IMR-90 (cell line): ENCODE data around the gene PHAF1. TPM values are rescaled to one million over a fixed set of nuclear protein-coding genes. Genes with fewer than 3 reads are reported as not detected.

Experiments used
- ATAC-seq: fragments of 200-7000 bp; cut with Tn5 transposase; 2 replicates; pipeline ENCODE4 v1.9.1; 2020; ENCODE audit warnings: low read depth, mild to moderate bottlenecking, moderate library complexity
- Bru-seq: library from RNA; stranded (reverse); fragments of 400-500 nt; gene quantifications from one replicate; lab custom pipeline; 2021; lab: Mats Ljungman, UMichigan
- BruChase-seq, 2 experiments: library from RNA; stranded (reverse); fragments of 400-500 nt; gene quantifications; one replicate each; lab custom pipeline; 2021; lab: Mats Ljungman, UMichigan
- BruUV-seq: library from RNA; stranded (reverse); fragments of 400-500 nt; replicated peaks from 2 replicates; lab custom pipeline; 2021; lab: Mats Ljungman, UMichigan
- CTCF ChIA-PET: fragments of 300-600 bp; formaldehyde crosslinking; extraction: SDS; loops from one replicate; lab custom pipeline; 2021; ENCODE audit warnings: antibody characterized with exemption; lab: Yijun Ruan, JAX
- POLR2A ChIA-PET: fragments of 300-600 bp; sonication (Branson Sonifier 250); formaldehyde crosslinking; loops from one replicate; lab custom pipeline; 2022; ENCODE audit warnings: antibody characterized with exemption; ENCODE audit not compliant: unreplicated experiment; lab: Charles Lee
- DNase-seq: peaks from one replicate; pipeline ENCODE4 v3.0.0; 2013
- H2AFZ ChIP-seq: replicated peaks from 2 replicates; pipeline ENCODE3; 2013; ENCODE audit warnings: low read length, mild to moderate bottlenecking; ENCODE audit not compliant: poor library complexity
- H2AK5ac ChIP-seq: 2 replicates; pipeline ENCODE4 v1.6.1; 2013; ENCODE audit warnings: low read depth, low read length, inconsistent platforms
- H2AK9ac ChIP-seq: replicated peaks from 2 replicates; pipeline ENCODE3; 2013; ENCODE audit warnings: mild to moderate bottlenecking, low read depth, low read length, moderate library complexity; ENCODE audit not compliant: poor library complexity
- H2BK120ac ChIP-seq: 2 replicates; pipeline ENCODE4 v1.6.1; 2013; ENCODE audit warnings: low read depth, low read length, inconsistent platforms
- H2BK15ac ChIP-seq: 3 replicates; pipeline ENCODE4 v1.6.1; 2013; ENCODE audit warnings: low read depth, low read length, inconsistent platforms
- H2BK20ac ChIP-seq: 2 replicates; pipeline ENCODE4 v1.6.1; 2013; ENCODE audit warnings: low read depth, mild to moderate bottlenecking, inconsistent platforms, low read length, moderate library complexity
- H2BK5ac ChIP-seq: 2 replicates; pipeline ENCODE4 v1.6.1; 2013; ENCODE audit warnings: mild to moderate bottlenecking, low read depth, low read length, inconsistent platforms; ENCODE audit not compliant: poor library complexity, severe bottlenecking
- H3K14ac ChIP-seq: replicated peaks from 2 replicates; pipeline ENCODE4 v1.6.1; 2013; ENCODE audit warnings: low read depth, low read length, inconsistent platforms
- H3K18ac ChIP-seq: 2 replicates; pipeline ENCODE4 v1.6.1; 2013; ENCODE audit warnings: low read depth, low read length, control low read depth
- H3K23ac ChIP-seq: 2 replicates; pipeline ENCODE4 v1.6.1; 2013; ENCODE audit warnings: low read depth, low read length, inconsistent platforms
- H3K27ac ChIP-seq: 2 replicates; pipeline ENCODE4 v1.5.1; 2013; ENCODE audit warnings: mild to moderate bottlenecking, control low read depth, low read length; ENCODE audit not compliant: insufficient read depth
- H3K27me3 ChIP-seq: 2 replicates; pipeline ENCODE4 v1.6.1; 2013; ENCODE audit warnings: low read length; ENCODE audit not compliant: control insufficient read depth, insufficient read depth
- H3K36me3 ChIP-seq: 2 replicates; pipeline ENCODE4 v1.6.1; 2013; ENCODE audit warnings: low read length, mixed read lengths; ENCODE audit not compliant: control insufficient read depth, insufficient read depth
- H3K4ac ChIP-seq: 2 replicates; pipeline ENCODE4 v1.6.1; 2013; ENCODE audit warnings: low read depth, low read length, inconsistent platforms
- H3K4me1 ChIP-seq: 2 replicates; pipeline ENCODE4 v1.6.1; 2013; ENCODE audit warnings: low read length, mixed read lengths; ENCODE audit not compliant: control insufficient read depth, insufficient read depth
- H3K4me2 ChIP-seq: 2 replicates; pipeline ENCODE4 v1.6.1; 2013; ENCODE audit warnings: low read depth, mild to moderate bottlenecking, control low read depth, low read length, moderate library complexity
- H3K4me3 ChIP-seq: 2 replicates; pipeline ENCODE4 v1.5.1; 2013; ENCODE audit warnings: low read depth, mild to moderate bottlenecking, control low read depth, low read length, moderate library complexity; ENCODE audit not compliant: insufficient read depth
- H3K56ac ChIP-seq: 2 replicates; pipeline ENCODE4 v1.6.1; 2013; ENCODE audit warnings: low read length, inconsistent platforms; ENCODE audit not compliant: insufficient read depth; ENCODE audit errors: extremely low read depth
- H3K79me1 ChIP-seq, 2 experiments: 2 replicates each; pipeline ENCODE4 v1.6.1; 2013; ENCODE audit warnings: low read length in 2 of 2, inconsistent platforms in 1 of 2, low read depth in 1 of 2
- H3K9ac ChIP-seq: 2 replicates; pipeline ENCODE4 v1.6.1; 2013; ENCODE audit warnings: low read depth, low read length, control low read depth
- H3K9me1 ChIP-seq: 2 replicates; pipeline ENCODE4 v1.6.1; 2013; ENCODE audit warnings: low read length, inconsistent platforms; ENCODE audit not compliant: insufficient read depth
- H3K9me3 ChIP-seq: 2 replicates; pipeline ENCODE4 v1.6.1; 2013; ENCODE audit warnings: low read length; ENCODE audit not compliant: control insufficient read depth, insufficient read depth
- H4K20me1 ChIP-seq: 2 replicates; pipeline ENCODE4 v1.6.1; 2013; ENCODE audit warnings: low read length, inconsistent platforms; ENCODE audit not compliant: insufficient read depth
- H4K5ac ChIP-seq: 2 replicates; pipeline ENCODE4 v1.6.1; 2013; ENCODE audit warnings: mild to moderate bottlenecking, low read depth, low read length, control low read depth
- H4K8ac ChIP-seq, 2 experiments: 2 replicates each; pipeline ENCODE4 v1.6.1; 2013; ENCODE audit warnings: low read depth in 2 of 2, low read length in 2 of 2, control low read depth in 1 of 2, inconsistent platforms in 1 of 2
- H4K91ac ChIP-seq: 2 replicates; pipeline ENCODE4 v1.6.1; 2013; ENCODE audit warnings: low read depth, low read length, inconsistent platforms; ENCODE audit not compliant: insufficient read depth
- BHLHE40 ChIP-seq: fragments of 150-350 bp; IDR thresholded peaks from 2 replicates; pipeline ENCODE4 v1.6.1; 2016; ENCODE audit warnings: mild to moderate bottlenecking, low read depth, low read length
- MAZ ChIP-seq: IDR thresholded peaks from 2 replicates; pipeline ENCODE4 v1.6.1; 2012; ENCODE audit warnings: low read depth, mild to moderate bottlenecking, low read length, improper control_type of control experiment, moderate library complexity, borderline replicate concordance
- MXI1 ChIP-seq: IDR thresholded peaks from 2 replicates; pipeline ENCODE4 v1.6.1; 2012; ENCODE audit warnings: low read depth, mild to moderate bottlenecking, low read length, moderate library complexity, borderline replicate concordance
- WGBS, 2 experiments: methylation state at CpG; one replicate each; pipeline versions ENCODE4 v1.1.5 to v1.1.7; 2013; ENCODE audit warnings: missing lambda C conversion rate in 2 of 2; ENCODE audit not compliant: insufficient read length in 1 of 2; ENCODE audit errors: extremely low coverage in 2 of 2; 5-methylcytosine and 5-hydroxymethylcytosine counted together
- dilution Hi-C: fragments of 300-500 bp; cut with HindIII; formaldehyde crosslinking; loops from one replicate; pipeline ENCODE4 v1.14.3; 2018; ENCODE audit warnings: low sequenced_read_pairs; ENCODE audit not compliant: unreplicated experiment
- in situ Hi-C: fragments of 300-500 bp; cut with MboI; formaldehyde crosslinking; loops from 3 replicates; pipeline ENCODE4 v1.14.3; 2019; ENCODE audit warnings: low sequenced_read_pairs, inconsistent platforms, mixed read lengths
- intact Hi-C: fragments of 100-400 bp; cut with micrococcal nuclease; formaldehyde crosslinking; loops from 2 replicates; pipeline ENCODE4 v1.10.0; 2022
- long read RNA-seq: library from polyadenylated mRNA; unstranded; transcript quantifications from one replicate; pipeline ENCODE4 v2.0.0, GENCODE V29; 2021; ENCODE audit not compliant: unreplicated experiment
- polyA plus RNA-seq, 3 experiments: library from polyadenylated mRNA; depleted of rRNA; stranded (reverse); fragments of >200 nt; gene quantifications; 2 replicates each; pipeline ENCODE4 v1.2.3, GENCODE V29; 2012; ENCODE audit warnings: low replicate concordance in 1 of 3
- total RNA-seq: library from RNA; depleted of rRNA; stranded (reverse); fragments of >200 nt; gene quantifications from 2 replicates; pipeline ENCODE4 v1.2.3, GENCODE V29; 2012; rRNA removed
- TF ChIP-seq, protein P1 (sequence below): conservative IDR thresholded peaks from 2 replicates; pipeline ENCODE4 v1.5.1; 2012; ENCODE audit warnings: mild to moderate bottlenecking, low read depth, low read length, improper control_type of control experiment
- TF ChIP-seq, protein P2 (sequence below): fragments of 150-350 bp; IDR thresholded peaks from 2 replicates; pipeline ENCODE4 v1.6.1; 2016; ENCODE audit warnings: low read depth, mild to moderate bottlenecking, low read length, moderate library complexity, borderline replicate concordance

The PHAF1 gene
- total RNA-seq (13.1 and 14.0 TPM in 2 replicates), polyA plus RNA-seq (2012; rRNA removed) (19.8 and 22.5 TPM in 2 replicates), Bru-seq, nascent RNA (percentile 60 among the genes with signal in this experiment), BruChase-seq, experiment 1, labeled RNA remaining after a 6-hour chase (percentile 69 among the genes with signal in this experiment), BruChase-seq, experiment 2, labeled RNA remaining after a 2-hour chase (percentile 61 among the genes with signal in this experiment)
- 7.4 and 11.3 TPM in 2 replicates for polyA plus RNA-seq (2012; cell fraction: cytosol; rRNA removed)
- 26.7 and 31.4 TPM in 2 replicates for polyA plus RNA-seq (2012; cell fraction: nucleus; rRNA removed; ENCODE audit: low replicate concordance)
- long read RNA-seq, transcript C16orf70-208 (17 exons, 1,353 nt), result major isoform, 5 of 15 reads
- long read RNA-seq, partial matches to known transcripts, result 3 of 15 reads
- long read RNA-seq, other reads (novel, unspliced or antisense), result 5 of 15 reads

DNA sequence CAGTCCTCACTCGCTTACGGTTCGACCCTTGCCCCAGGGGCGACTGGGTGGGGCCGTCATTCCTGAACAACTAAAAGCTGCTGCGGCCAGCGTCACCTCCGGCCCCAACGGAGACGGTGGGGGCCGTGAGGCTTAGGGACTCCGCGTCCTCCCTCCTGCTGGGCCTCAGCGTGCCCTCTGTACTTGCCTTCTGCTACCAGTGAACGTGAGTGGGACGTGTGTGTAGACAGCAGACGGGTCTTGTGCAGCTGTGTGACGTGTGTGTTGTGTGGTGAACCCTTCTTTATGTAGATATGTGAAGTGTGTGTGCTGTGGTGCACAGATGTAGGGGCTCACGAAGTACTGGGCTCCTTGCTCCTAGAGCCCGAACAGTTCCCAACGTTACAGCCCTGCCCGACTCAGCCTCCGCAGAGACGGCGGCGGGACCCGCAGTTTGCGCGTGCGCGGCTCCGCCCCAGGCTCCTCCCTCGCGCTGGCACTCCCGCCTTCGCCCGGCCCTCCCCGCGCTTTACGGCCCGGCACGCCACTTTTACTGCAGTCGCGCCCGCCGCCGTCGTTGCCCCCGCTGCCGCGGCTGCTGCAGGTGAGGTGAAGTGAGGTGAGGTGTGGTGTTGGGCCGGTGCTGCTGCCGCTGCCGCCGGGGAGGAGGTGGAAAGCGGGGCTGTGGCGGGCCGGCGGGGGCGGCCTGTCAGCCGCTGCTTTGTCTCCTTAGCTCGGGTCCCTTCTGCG, at the start of gene PHAF1:
Gene PHAF1, plus strand, starts transcription at position 535 of the 729 bp plus-strand sequence. CDS start 235 bp downstream, outside the sequence.
- Histone ChIP-seq H2AK5ac (peak within 1 kb of the TSS; percentile 91), H3K56ac (peak within 1 kb of the TSS; percentile 82), H3K79me1 (peaks cover 26 to 47% of the 10 kb centered on the region in 2 experiments), H3K9me1 (peaks cover 4% of the 10 kb centered on the region), H2AFZ (peak within 1 kb of the TSS; percentile 99), H4K5ac (peak within 1 kb of the TSS; percentile 99), H2BK5ac (peak within 1 kb of the TSS; percentile 94), H3K18ac (peak within 1 kb of the TSS; percentile 94), H3K4me2 (peak within 1 kb of the TSS; percentile 96), H3K9me3 (no peaks in the 10 kb centered on the region), H4K8ac (peak within 1 kb of the TSS; percentile 76 to 100), H2BK15ac (peak within 1 kb of the TSS; percentile 18; the same call in 2 of the 3 replicates), H2BK120ac (peak within 1 kb of the TSS; percentile 87), H3K4me1 (peaks cover 12% of the 10 kb centered on the region), H3K27ac (peak within 1 kb of the TSS; percentile 76), H2BK20ac (peak within 1 kb of the TSS; percentile 58; the same call in 1 of the 2 replicates), H4K20me1 (peaks cover 21% of the 10 kb centered on the region; the same call in 1 of the 2 replicates), H2AK9ac (peak within 1 kb of the TSS; percentile 93), H3K4me3 (peak within 1 kb of the TSS; percentile 85), H3K27me3 (no peaks in the 10 kb centered on the region), H3K23ac (peak within 1 kb of the TSS; percentile 99), H3K9ac (peak within 1 kb of the TSS; percentile 94), H4K91ac (peak within 1 kb of the TSS; percentile 77), H3K36me3 (no peaks in the 10 kb centered on the region), H3K4ac (peak within 1 kb of the TSS; percentile 99), H3K14ac (peak within 1 kb of the TSS; percentile 100)
- no TSS peak for BruUV-seq
- DNase-seq (peak; percentile 83), ATAC-seq (peak; percentile 100)
- dilution Hi-C loops (no loop called here), in situ Hi-C loops (no loop called here), intact Hi-C loops (no loop called here)
- 8% methylated on average over 18 of the region's 63 CpGs; no CpG with 5 or more reads in 1 of the 2 experiments for WGBS, 2 experiments
- ChIA-PET CTCF (interaction anchor here (1.2 kb wide), 1 partner anchor 46 kb away, joined by 3 read pairs; no protein-coding TSS in a partner anchor), POLR2A (no interaction called here)
- TF ChIP-seq, protein P1, sequence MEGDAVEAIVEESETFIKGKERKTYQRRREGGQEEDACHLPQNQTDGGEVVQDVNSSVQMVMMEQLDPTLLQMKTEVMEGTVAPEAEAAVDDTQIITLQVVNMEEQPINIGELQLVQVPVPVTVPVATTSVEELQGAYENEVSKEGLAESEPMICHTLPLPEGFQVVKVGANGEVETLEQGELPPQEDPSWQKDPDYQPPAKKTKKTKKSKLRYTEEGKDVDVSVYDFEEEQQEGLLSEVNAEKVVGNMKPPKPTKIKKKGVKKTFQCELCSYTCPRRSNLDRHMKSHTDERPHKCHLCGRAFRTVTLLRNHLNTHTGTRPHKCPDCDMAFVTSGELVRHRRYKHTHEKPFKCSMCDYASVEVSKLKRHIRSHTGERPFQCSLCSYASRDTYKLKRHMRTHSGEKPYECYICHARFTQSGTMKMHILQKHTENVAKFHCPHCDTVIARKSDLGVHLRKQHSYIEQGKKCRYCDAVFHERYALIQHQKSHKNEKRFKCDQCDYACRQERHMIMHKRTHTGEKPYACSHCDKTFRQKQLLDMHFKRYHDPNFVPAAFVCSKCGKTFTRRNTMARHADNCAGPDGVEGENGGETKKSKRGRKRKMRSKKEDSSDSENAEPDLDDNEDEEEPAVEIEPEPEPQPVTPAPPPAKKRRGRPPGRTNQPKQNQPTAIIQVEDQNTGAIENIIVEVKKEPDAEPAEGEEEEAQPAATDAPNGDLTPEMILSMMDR, result no peak
- TF ChIP-seq MXI1 (0 out of 2 replicates have a peak, but pooled peaks have one; percentile 18), MAZ (peak; percentile 31; the same call in 1 of the 2 replicates), BHLHE40 (peak; percentile 63; the same call in 1 of the 2 replicates)
- TF ChIP-seq, protein P2, sequence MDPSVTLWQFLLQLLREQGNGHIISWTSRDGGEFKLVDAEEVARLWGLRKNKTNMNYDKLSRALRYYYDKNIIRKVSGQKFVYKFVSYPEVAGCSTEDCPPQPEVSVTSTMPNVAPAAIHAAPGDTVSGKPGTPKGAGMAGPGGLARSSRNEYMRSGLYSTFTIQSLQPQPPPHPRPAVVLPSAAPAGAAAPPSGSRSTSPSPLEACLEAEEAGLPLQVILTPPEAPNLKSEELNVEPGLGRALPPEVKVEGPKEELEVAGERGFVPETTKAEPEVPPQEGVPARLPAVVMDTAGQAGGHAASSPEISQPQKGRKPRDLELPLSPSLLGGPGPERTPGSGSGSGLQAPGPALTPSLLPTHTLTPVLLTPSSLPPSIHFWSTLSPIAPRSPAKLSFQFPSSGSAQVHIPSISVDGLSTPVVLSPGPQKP, result no peak
